CD4-positive, alpha-beta T cell (primary cell): ENCODE results near the gene SELENOM. TPM values are rescaled to one million over a fixed set of nuclear protein-coding genes. Genes with fewer than 3 reads are reported as not detected.

ENCODE experiments used
- ATAC-seq: fragments of 200-7000 bp; cut with Tn5 transposase; one replicate; pipeline ENCODE4 v1.10.0; 2022; ENCODE audit warnings: mild to moderate bottlenecking; ENCODE audit not compliant: poor library complexity
- CTCF ChIA-PET: fragments of 350-600 bp; sonication (Branson Sonifier 250); formaldehyde crosslinking; loops from one replicate; lab custom pipeline; 2021; ENCODE audit warnings: antibody characterized with exemption, inconsistent platforms; lab: Charles Lee
- POLR2A ChIA-PET: fragments of 350-600 bp; sonication (Branson Sonifier 250); formaldehyde crosslinking; loops from one replicate; lab custom pipeline; 2021; ENCODE audit warnings: antibody characterized with exemption, inconsistent platforms; lab: Charles Lee
- DNase-seq, 14 experiments: peaks; one replicate each; pipeline ENCODE4 v3.0.0-alpha.2; 2013 to 2020; ENCODE audit warnings: mixed read lengths in 2 of 14
- H3K27ac ChIP-seq, 2 donors: one replicate each; pipeline versions ENCODE4 v1.5.1 to v1.7.0; 2013; ENCODE audit warnings: low read length in 2 of 2, low read depth in 1 of 2, mild to moderate bottlenecking in 1 of 2
- H3K27me3 ChIP-seq, 2 experiments: 1 replicate in 1 of 2; 2 replicates in 1 of 2; pipeline versions ENCODE4 v1.6.1 to v1.7.0; 2013; ENCODE audit warnings: low read length in 2 of 2, control low read depth in 1 of 2, mild to moderate bottlenecking in 1 of 2, moderate library complexity in 1 of 2; ENCODE audit not compliant: insufficient read depth in 2 of 2, control insufficient read depth in 1 of 2
- H3K36me3 ChIP-seq: one replicate; pipeline ENCODE4 v1.6.1; 2013; ENCODE audit warnings: low read length, control low read depth; ENCODE audit not compliant: insufficient read depth
- H3K4me1 ChIP-seq: one replicate; pipeline ENCODE4 v1.6.1; 2013; ENCODE audit warnings: low read length, control low read depth; ENCODE audit not compliant: insufficient read depth
- H3K4me3 ChIP-seq: one replicate; pipeline ENCODE4 v1.5.1; 2013; ENCODE audit warnings: mild to moderate bottlenecking, low read length, moderate library complexity
- H3K9me3 ChIP-seq, 2 experiments: 1 replicate in 1 of 2; 2 replicates in 1 of 2; pipeline versions ENCODE4 v1.6.1 to v1.7.0; 2013; ENCODE audit warnings: low read length in 2 of 2, mild to moderate bottlenecking in 2 of 2, control low read depth in 1 of 2, moderate library complexity in 1 of 2; ENCODE audit not compliant: control insufficient read depth in 1 of 2, insufficient read depth in 1 of 2
- H3K27ac Mint-ChIP-seq: one replicate; pipeline ENCODE4 v1.8.0; 2020; ENCODE audit warnings: mixed read lengths
- H3K27me3 Mint-ChIP-seq: one replicate; pipeline ENCODE4 v1.8.0; 2021; ENCODE audit warnings: mixed read lengths
- H3K36me3 Mint-ChIP-seq: one replicate; pipeline ENCODE4 v1.8.0; 2021; ENCODE audit warnings: low read depth, mixed read lengths
- H3K4me1 Mint-ChIP-seq: one replicate; pipeline ENCODE4 v1.8.0; 2021; ENCODE audit warnings: low read depth, mixed read lengths
- H3K4me3 Mint-ChIP-seq: one replicate; pipeline ENCODE4 v1.8.0; 2020; ENCODE audit warnings: mild to moderate bottlenecking, mixed read lengths
- H3K9me3 Mint-ChIP-seq: one replicate; pipeline ENCODE4 v1.8.0; 2020; ENCODE audit warnings: mixed read lengths
- CTCF ChIP-seq: fragments of 200-600 bp; IDR thresholded peaks from one replicate; pipeline ENCODE4 v1.8.0; 2022; ENCODE audit warnings: antibody characterized with exemption, mild to moderate bottlenecking
- intact Hi-C, 2 experiments: fragments of 100-400 bp; cut with DNase I in 1 of 2; cut with micrococcal nuclease in 1 of 2; formaldehyde crosslinking; loops; one replicate each; pipeline versions ENCODE4 v1.15.1 to v1.9.0; 2023 to 2025; cut with DNase I, micrococcal nuclease
- total RNA-seq, 174 experiments: library from RNA in 2 of 174; stranded (reverse) in 2 of 174; gene quantifications; one replicate each; pipeline ENCODE4 v1.2.3 and lab custom pipeline; 2021 to 2026

SELENOM gene
- total RNA-seq, 2 experiments from 2014 or later, result 78.0 to 82.4 TPM

- H3K36me3 Mint-ChIP-seq, result no peaks in the 10 kb centered on the region
- peaks cover 2% of the 10 kb centered on the region for H3K9me3 Mint-ChIP-seq
- peak in 8 of 14 experiments; percentile 6 to 57 (median 24) for DNase-seq
- Histone ChIP-seq H3K27me3 (peaks cover 0 to 4% of the 10 kb centered on the region in 2 experiments), H3K27ac (no peak overlapping the region), H3K9me3 (peaks cover 3 to 9% of the 10 kb centered on the region in 2 experiments), H3K36me3 (no peaks in the 10 kb centered on the region), H3K4me1 (no peaks in the 10 kb centered on the region), H3K4me3 (no peak overlapping the region)
- POLR2A ChIA-PET, result interaction anchor here (0.6 kb wide), 1 partner anchor 833 kb away, joined by 4 read pairs; no protein-coding TSS in a partner anchor
- no peak overlapping the region for H3K27ac Mint-ChIP-seq
- CTCF ChIA-PET, result no interaction called here
- no peaks in the 10 kb centered on the region for H3K27me3 Mint-ChIP-seq
- peak; percentile 28 for TF ChIP-seq CTCF
- no peak overlapping the region for H3K4me3 Mint-ChIP-seq
- H3K4me1 Mint-ChIP-seq, result no peaks in the 10 kb centered on the region
- ATAC-seq, result no peak
- intact Hi-C loops, result loop anchor here in 1 of 2 experiments (5.0 kb wide), 3 partner anchors 62 to 517 kb away; no protein-coding TSS in a partner anchor
Measured at GRCh38 chr22:31148953-31149627, 41.7 kb upstream of the SELENOM start.

- POLR2A ChIA-PET, result interaction anchor here (0.6 kb wide), 1 partner anchor 833 kb away, joined by 4 read pairs; no protein-coding TSS in a partner anchor
- H3K4me1 ChIP-seq, result no peaks in the 10 kb centered on the region
- TF ChIP-seq CTCF, result no peak
- H3K9me3 Mint-ChIP-seq, result peaks cover 2% of the 10 kb centered on the region
- intact Hi-C loops, result loop anchor here in 1 of 2 experiments (5.0 kb wide), 3 partner anchors 61 to 516 kb away; no protein-coding TSS in a partner anchor
- DNase-seq (no peak), ATAC-seq (no peak)
- no peak overlapping the region for H3K4me3 Mint-ChIP-seq
- no peak overlapping the region for H3K27ac Mint-ChIP-seq
- H3K4me1 Mint-ChIP-seq, result no peaks in the 10 kb centered on the region
- no peaks in the 10 kb centered on the region for H3K36me3 ChIP-seq
- no peaks in the 10 kb centered on the region for H3K27me3 Mint-ChIP-seq
- H3K4me3 ChIP-seq, result no peak overlapping the region
- no peaks in the 10 kb centered on the region for H3K36me3 Mint-ChIP-seq
- H3K9me3 ChIP-seq, result peaks cover 3 to 9% of the 10 kb centered on the region in 2 experiments
- no peak overlapping the region for H3K27ac ChIP-seq
- CTCF ChIA-PET, result no interaction called here
- H3K27me3 ChIP-seq, result peaks cover 0 to 4% of the 10 kb centered on the region in 2 experiments
Measured at GRCh38 chr22:31148488-31148887, 41.1 kb upstream of the SELENOM start.

GRCh38 chr22:31144223-31144622 is 36.9 kb upstream of the SELENOM start:
- H3K4me1 ChIP-seq, result no peaks in the 10 kb centered on the region
- CTCF ChIA-PET, result no interaction called here
- H3K36me3 ChIP-seq, result no peaks in the 10 kb centered on the region
- H3K27me3 Mint-ChIP-seq, result no peaks in the 10 kb centered on the region
- POLR2A ChIA-PET, result no interaction called here
- no peak overlapping the region for H3K27ac ChIP-seq
- H3K27me3 ChIP-seq, result no peaks in the 10 kb centered on the region
- peaks cover 2% of the 10 kb centered on the region for H3K9me3 Mint-ChIP-seq
- peaks cover 3 to 9% of the 10 kb centered on the region in 2 experiments for H3K9me3 ChIP-seq
- H3K36me3 Mint-ChIP-seq, result no peaks in the 10 kb centered on the region
- TF ChIP-seq CTCF, result no peak
- no peaks in the 10 kb centered on the region for H3K4me1 Mint-ChIP-seq
- ATAC-seq (no peak), DNase-seq (no peak)
- H3K4me3 ChIP-seq, result no peak overlapping the region
- intact Hi-C loops, result no loop called here
- H3K27ac Mint-ChIP-seq, result no peak overlapping the region
- no peak overlapping the region for H3K4me3 Mint-ChIP-seq
